Naive thymus-derived CD8-positive, alpha-beta T cell (primary cell): Measurements from ENCODE around the gene IL36B. TPM values are rescaled to one million over a fixed set of nuclear protein-coding genes. Genes with fewer than 3 reads are reported as not detected.
A peak's percentile ranks its signal among the peaks of the same experiment; 100 is the strongest.

ENCODE experiments used
- ATAC-seq, 2 donors: fragments of 150-1000 bp; cut with Tn5 transposase in 1 of 2; sonication (Bioruptor Pico), chemical (Tn5 transposase) in 1 of 2; 1 replicate in 1 of 2; 2 replicates in 1 of 2; pipeline ENCODE4 v1.10.0; 2021; ENCODE audit warnings: mild to moderate bottlenecking in 2 of 2, moderate library complexity in 2 of 2
- POLR2A ChIA-PET: fragments of 350-600 bp; sonication (Branson Sonifier 250); formaldehyde crosslinking; loops from one replicate; lab custom pipeline; 2021; ENCODE audit warnings: antibody characterized with exemption; lab: Charles Lee
- DNase-seq, 10 donors: peaks; one replicate each; pipeline versions ENCODE4 v3.0.0 to v3.0.0-alpha.2; 2020 to 2022
- H3K27ac Mint-ChIP-seq, 10 donors: one replicate each; pipeline ENCODE4 v1.8.0; 2020 to 2022; ENCODE audit warnings: mild to moderate bottlenecking in 10 of 10, mixed read lengths in 10 of 10, moderate library complexity in 4 of 10, inconsistent platforms in 1 of 10
- H3K27me3 Mint-ChIP-seq, 5 donors: one replicate each; pipeline ENCODE4 v1.8.0; 2021 to 2022; ENCODE audit warnings: mixed read lengths in 5 of 5
- H3K36me3 Mint-ChIP-seq, 3 donors: one replicate each; pipeline ENCODE4 v1.8.0; 2020 to 2022; ENCODE audit warnings: mixed read lengths in 3 of 3, mild to moderate bottlenecking in 2 of 3, inconsistent platforms in 1 of 3
- H3K4me1 Mint-ChIP-seq, 4 donors: one replicate each; pipeline ENCODE4 v1.8.0; 2021 to 2022; ENCODE audit warnings: mixed read lengths in 4 of 4
- H3K4me3 Mint-ChIP-seq, 10 donors: one replicate each; pipeline ENCODE4 v1.8.0; 2020 to 2022; ENCODE audit warnings: mild to moderate bottlenecking in 10 of 10, mixed read lengths in 10 of 10, moderate library complexity in 6 of 10, inconsistent platforms in 1 of 10
- H3K9me3 Mint-ChIP-seq, 9 donors: one replicate each; pipeline ENCODE4 v1.8.0; 2020 to 2022; ENCODE audit warnings: mixed read lengths in 9 of 9, mild to moderate bottlenecking in 3 of 9, inconsistent platforms in 1 of 9, moderate library complexity in 1 of 9
- polyA plus RNA-seq, 3 donors: library from polyadenylated mRNA; unstranded; fragments of 300-500 nt; fragmentation: Illumina TruSeq; gene quantifications; one replicate each; pipeline ENCODE4 v1.2.3, GENCODE V29; 2021
- total RNA-seq, 8 experiments: library from RNA in 2 of 8; stranded (reverse) in 2 of 8; gene quantifications; one replicate each; pipeline ENCODE4 v1.2.3 and lab custom pipeline; 2021 to 2026

The IL36B gene
- total and polyA plus RNA-seq, 5 experiments from 2014 or later, result not detected

- POLR2A ChIA-PET, result no interaction called here
- DNase-seq (no peak), ATAC-seq (no peak)
- Mint-ChIP-seq H3K4me1 (no peaks in the 10 kb centered on the region), H3K9me3 (peaks cover 0 to 3% (median 0%) of the 10 kb centered on the region in 9 donors), H3K27me3 (peaks cover 0 to 4% (median 0%) of the 10 kb centered on the region in 5 donors), H3K27ac (peak overlapping the region in 1 of 10 donors; percentile 2), H3K36me3 (peaks cover 0 to 6% (median 0%) of the 10 kb centered on the region in 3 donors), H3K4me3 (no peak overlapping the region)
Measured at GRCh38 chr2:113085542-113085941, 32.9 kb upstream of the IL36B start.

GRCh38 chr2:113084249-113085000 lies 31.8 kb upstream of the IL36B start:
- peak overlapping the region in 1 of 10 donors; percentile 2 for H3K27ac Mint-ChIP-seq
- H3K4me3 Mint-ChIP-seq, result no peak overlapping the region
- H3K9me3 Mint-ChIP-seq, result peaks cover 0 to 3% (median 0%) of the 10 kb centered on the region in 9 donors
- ATAC-seq (peak in 1 of 2 donors; percentile 70), DNase-seq (peak in 1 of 10 donors; percentile 21)
- peaks cover 0 to 6% (median 0%) of the 10 kb centered on the region in 3 donors for H3K36me3 Mint-ChIP-seq
- H3K27me3 Mint-ChIP-seq, result peaks cover 0 to 4% (median 0%) of the 10 kb centered on the region in 5 donors
- POLR2A ChIA-PET, result no interaction called here
- H3K4me1 Mint-ChIP-seq, result no peaks in the 10 kb centered on the region

DNA sequence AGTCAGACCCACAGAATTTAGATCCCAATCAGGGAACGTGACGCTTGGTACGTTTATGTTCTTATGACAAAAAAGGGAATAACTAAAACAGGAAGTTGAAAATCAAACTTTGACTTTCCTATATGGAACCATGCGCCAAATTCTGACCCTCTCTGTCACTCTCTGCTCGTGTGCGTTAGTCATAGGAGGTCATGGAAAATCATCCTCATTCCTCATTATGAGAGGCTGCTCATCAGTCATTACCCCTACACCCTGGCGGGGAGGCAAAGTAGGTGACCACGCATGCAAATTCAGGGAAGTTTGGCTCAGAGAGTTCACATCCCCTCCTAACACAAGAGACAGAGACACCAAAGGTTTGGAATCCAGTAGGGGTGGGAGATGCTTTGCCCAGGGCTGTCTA lies 30.6 kb upstream of the IL36B start:
- Mint-ChIP-seq H3K27ac (no peak overlapping the region), H3K4me3 (no peak overlapping the region), H3K4me1 (no peaks in the 10 kb centered on the region), H3K36me3 (peaks cover 0 to 6% (median 0%) of the 10 kb centered on the region in 3 donors), H3K9me3 (peaks cover 0 to 3% (median 0%) of the 10 kb centered on the region in 9 donors), H3K27me3 (peaks cover 0 to 4% (median 0%) of the 10 kb centered on the region in 5 donors)
- POLR2A ChIA-PET, result no interaction called here
- DNase-seq (no peak), ATAC-seq (no peak)

GRCh38 chr2:113081488-113082210 lies 29.0 kb upstream of the IL36B start:
- Mint-ChIP-seq H3K9me3 (no peaks in the 10 kb centered on the region), H3K27ac (peak overlapping the region in 1 of 10 donors; percentile 29), H3K36me3 (peaks cover 0 to 6% (median 0%) of the 10 kb centered on the region in 3 donors), H3K4me3 (no peak overlapping the region), H3K4me1 (peaks cover 0 to 1% (median 1%) of the 10 kb centered on the region in 4 donors), H3K27me3 (peaks cover 0 to 4% (median 0%) of the 10 kb centered on the region in 5 donors)
- DNase-seq (no peak), ATAC-seq (no peak)
- POLR2A ChIA-PET, result no interaction called here

DNA sequence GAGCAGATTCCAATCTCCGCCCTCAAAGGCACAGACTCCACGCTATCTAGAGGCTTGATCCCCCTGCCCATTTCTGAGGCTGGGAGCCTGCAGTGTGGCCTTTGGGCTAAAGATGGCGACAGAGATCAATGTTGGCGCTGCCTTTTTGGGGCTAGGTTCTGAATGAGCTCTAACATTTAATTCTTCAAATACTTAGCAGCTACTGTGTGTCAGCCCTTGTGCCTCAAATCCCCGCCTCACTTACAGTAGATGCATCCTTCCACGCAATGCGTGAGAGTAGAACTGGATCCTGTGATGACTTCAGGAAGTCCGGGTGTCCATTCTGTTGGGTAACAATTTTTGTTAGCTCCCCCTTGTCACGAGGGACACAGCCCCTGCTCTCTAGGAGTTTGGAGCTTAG lies 27.5 kb upstream of the IL36B start:
- peak; percentile 71 to 77 for ATAC-seq
- Mint-ChIP-seq H3K4me1 (peaks cover 5 to 14% (median 8%) of the 10 kb centered on the region in 4 donors), H3K4me3 (no peak overlapping the region), H3K9me3 (no peaks in the 10 kb centered on the region), H3K27me3 (peaks cover 0 to 3% (median 0%) of the 10 kb centered on the region in 5 donors), H3K36me3 (peaks cover 0 to 1% (median 0%) of the 10 kb centered on the region in 3 donors), H3K27ac (no peak overlapping the region)
- POLR2A ChIA-PET, result no interaction called here
- peak in 6 of 10 donors; percentile 8 to 34 (median 22) for DNase-seq

- H3K36me3 Mint-ChIP-seq, result no peaks in the 10 kb centered on the region
- POLR2A ChIA-PET, result no interaction called here
- no peak overlapping the region for H3K27ac Mint-ChIP-seq
- H3K4me3 Mint-ChIP-seq, result no peak overlapping the region
- DNase-seq, result no peak
- H3K4me1 Mint-ChIP-seq, result peaks cover 13 to 24% (median 17%) of the 10 kb centered on the region in 4 donors
- no peaks in the 10 kb centered on the region for H3K9me3 Mint-ChIP-seq
- no peak for ATAC-seq
- H3K27me3 Mint-ChIP-seq, result no peaks in the 10 kb centered on the region
Measured at GRCh38 chr2:113079131-113079530, 26.5 kb upstream of the IL36B start.

GRCh38 chr2:113078350-113078839 lies 25.7 kb upstream of the IL36B start:
- no peaks in the 10 kb centered on the region for H3K9me3 Mint-ChIP-seq
- POLR2A ChIA-PET, result no interaction called here
- peaks cover 13 to 27% (median 18%) of the 10 kb centered on the region in 4 donors for H3K4me1 Mint-ChIP-seq
- DNase-seq (no peak), ATAC-seq (no peak)
- no peaks in the 10 kb centered on the region for H3K36me3 Mint-ChIP-seq
- no peaks in the 10 kb centered on the region for H3K27me3 Mint-ChIP-seq
- no peak overlapping the region for H3K4me3 Mint-ChIP-seq
- H3K27ac Mint-ChIP-seq, result peak overlapping the region in 1 of 10 donors; percentile 7

GRCh38 chr2:113077921-113078320 lies 25.3 kb upstream of the IL36B start:
- POLR2A ChIA-PET, result no interaction called here
- Mint-ChIP-seq H3K4me3 (no peak overlapping the region), H3K27me3 (no peaks in the 10 kb centered on the region), H3K27ac (peak overlapping the region in 2 of 10 donors; percentile 50 to 53), H3K4me1 (peaks cover 13 to 27% (median 18%) of the 10 kb centered on the region in 4 donors), H3K9me3 (no peaks in the 10 kb centered on the region), H3K36me3 (no peaks in the 10 kb centered on the region)
- no peak for DNase-seq
- no peak for ATAC-seq

DNA sequence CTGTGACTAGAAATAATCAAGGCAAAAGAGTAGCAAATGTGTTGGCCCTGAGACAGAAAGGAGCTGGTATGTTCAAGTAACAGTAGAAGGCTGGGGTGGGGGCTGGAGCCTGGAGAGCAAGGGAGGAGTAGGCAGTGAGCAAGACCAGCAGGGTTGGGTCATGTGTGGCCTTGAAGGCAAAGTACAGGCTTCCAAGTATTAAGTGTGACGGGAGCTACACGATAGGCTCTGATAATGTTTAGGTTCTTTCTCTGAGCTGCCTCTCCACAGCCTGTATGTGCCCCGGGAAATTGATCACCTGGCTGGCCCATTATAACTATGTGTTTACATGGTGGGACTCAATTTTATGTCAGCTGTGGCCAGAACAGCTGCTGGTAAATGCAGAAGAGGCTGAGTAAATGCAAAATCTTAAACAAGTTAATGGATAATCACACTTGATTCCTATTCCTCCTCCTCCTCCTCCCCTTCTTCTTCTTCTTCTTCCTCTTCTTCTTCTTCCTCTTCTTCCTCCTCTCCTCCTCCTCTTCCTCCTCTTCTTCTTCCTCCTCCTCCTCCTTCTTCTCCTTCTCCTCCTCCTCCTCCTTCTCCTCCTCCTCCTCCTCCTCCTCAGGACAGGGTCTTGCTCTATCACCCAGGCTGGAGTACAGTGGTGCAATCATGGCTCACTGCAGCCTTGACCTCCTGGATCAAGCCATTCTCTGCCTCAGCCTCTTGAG lies 24.4 kb upstream of the IL36B start:
- Mint-ChIP-seq H3K4me1 (peaks cover 13 to 27% (median 18%) of the 10 kb centered on the region in 4 donors), H3K4me3 (no peak overlapping the region), H3K27me3 (no peaks in the 10 kb centered on the region), H3K36me3 (no peaks in the 10 kb centered on the region), H3K27ac (peak overlapping the region in 2 of 10 donors; percentile 15 to 25), H3K9me3 (no peaks in the 10 kb centered on the region)
- ATAC-seq, result no peak
- POLR2A ChIA-PET, result no interaction called here
- DNase-seq, result no peak

- POLR2A ChIA-PET, result interaction anchor here (0.6 kb wide), 1 partner anchor 231 kb away, joined by 3 read pairs; no protein-coding TSS in a partner anchor
- ATAC-seq, result no peak
- Mint-ChIP-seq H3K4me3 (peak overlapping the region in 1 of 10 donors; percentile 76), H3K27ac (peak overlapping the region in 4 of 10 donors; percentile 11 to 94 (median 86)), H3K36me3 (no peaks in the 10 kb centered on the region), H3K4me1 (peaks cover 13 to 27% (median 18%) of the 10 kb centered on the region in 4 donors), H3K9me3 (no peaks in the 10 kb centered on the region), H3K27me3 (no peaks in the 10 kb centered on the region)
- no peak for DNase-seq
Measured at GRCh38 chr2:113075600-113075999, 22.9 kb upstream of the IL36B start.

DNA sequence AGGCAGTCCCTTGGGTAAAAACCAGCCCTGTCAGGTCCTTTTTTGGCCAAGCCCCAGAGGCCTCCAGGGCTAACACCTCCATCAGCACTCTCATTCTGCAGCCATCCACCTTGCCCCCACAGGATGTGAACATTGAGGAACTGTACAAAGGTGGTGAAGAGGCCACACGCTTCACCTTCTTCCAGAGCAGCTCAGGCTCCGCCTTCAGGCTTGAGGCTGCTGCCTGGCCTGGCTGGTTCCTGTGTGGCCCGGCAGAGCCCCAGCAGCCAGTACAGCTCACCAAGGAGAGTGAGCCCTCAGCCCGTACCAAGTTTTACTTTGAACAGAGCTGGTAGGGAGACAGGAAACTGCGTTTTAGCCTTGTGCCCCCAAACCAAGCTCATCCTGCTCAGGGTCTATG lies 22.4 kb upstream of the IL36B start:
- Mint-ChIP-seq H3K36me3 (no peaks in the 10 kb centered on the region), H3K27me3 (no peaks in the 10 kb centered on the region), H3K4me3 (peak overlapping the region in 7 of 10 donors; percentile 9 to 84 (median 52)), H3K27ac (peak overlapping the region; percentile 6 to 94 (median 77)), H3K4me1 (peaks cover 13 to 27% (median 18%) of the 10 kb centered on the region in 4 donors), H3K9me3 (no peaks in the 10 kb centered on the region)
- peak in 5 of 10 donors; percentile 3 to 37 (median 20) for DNase-seq
- POLR2A ChIA-PET, result interaction anchor here (0.6 kb wide), 1 partner anchor 230 kb away, joined by 3 read pairs; no protein-coding TSS in a partner anchor
- peak; percentile 83 to 90 for ATAC-seq

GRCh38 chr2:113073325-113073834 lies 20.7 kb upstream of the IL36B start:
- DNase-seq, result no peak
- Mint-ChIP-seq H3K4me1 (peaks cover 13 to 27% (median 18%) of the 10 kb centered on the region in 4 donors), H3K4me3 (no peak overlapping the region), H3K27ac (peak overlapping the region in 2 of 10 donors; percentile 3 to 76), H3K9me3 (no peaks in the 10 kb centered on the region), H3K27me3 (no peaks in the 10 kb centered on the region), H3K36me3 (no peaks in the 10 kb centered on the region)
- POLR2A ChIA-PET, result no interaction called here
- ATAC-seq, result no peak
